Measurements from ENCODE around the gene ANXA7. TPM values are rescaled to one million over a fixed set of nuclear protein-coding genes. Genes with fewer than 3 reads are reported as not detected.

ANXA7 gene
- polyA plus RNA-seq, 1 donor from 2014 or later: 23.9 TPM

GRCh38 chr10:73405556-73405955, 8.3 kb downstream of the ANXA7 start:
- no peaks in the 10 kb centered on the region for H3K79me2 ChIP-seq (replicated peaks; ENCODE audit: insufficient read depth, low read length)
- no peak overlapping the region for H3K9ac ChIP-seq (ENCODE audit: low read length)
- no peak overlapping the region for H2AFZ ChIP-seq (ENCODE audit: low read depth, low read length)
- TF ChIP-seq EP300 (conservative IDR thresholded peaks at IDR 0.05; ENCODE audit: poor library complexity, severe bottlenecking) (no peak), POLR2AphosphoS5 (IDR thresholded peaks at IDR 0.05) (no peak), MXI1 (conservative IDR thresholded peaks at IDR 0.05; ENCODE audit: poor library complexity, severe bottlenecking) (no peak), RAD21 (conservative IDR thresholded peaks at IDR 0.05) (no peak)
- no peak overlapping the region for H3K4me2 ChIP-seq (ENCODE audit: low read length)
- H3K9me2 ChIP-seq (ENCODE audit: insufficient read depth, low read length): no peaks in the 10 kb centered on the region
- no peaks in the 10 kb centered on the region for H3K36me3 ChIP-seq (ENCODE audit: insufficient read depth, low read length)
- no peak overlapping the region for H3K4me3 ChIP-seq (ENCODE audit: low read length)
- no peaks in the 10 kb centered on the region for H4K20me1 ChIP-seq (ENCODE audit: insufficient read depth)
- no peaks in the 10 kb centered on the region for H3K9me3 ChIP-seq (ENCODE audit: low read length)
- H3K27me3 ChIP-seq (ENCODE audit: insufficient read depth, low read depth, low read length): no peaks in the 10 kb centered on the region
- H3F3A ChIP-seq (ENCODE audit: insufficient read depth, low read length, poor library complexity, severe bottlenecking): no peaks in the 10 kb centered on the region
- no peak overlapping the region for H3K27ac ChIP-seq (ENCODE audit: low read length)

DNA sequence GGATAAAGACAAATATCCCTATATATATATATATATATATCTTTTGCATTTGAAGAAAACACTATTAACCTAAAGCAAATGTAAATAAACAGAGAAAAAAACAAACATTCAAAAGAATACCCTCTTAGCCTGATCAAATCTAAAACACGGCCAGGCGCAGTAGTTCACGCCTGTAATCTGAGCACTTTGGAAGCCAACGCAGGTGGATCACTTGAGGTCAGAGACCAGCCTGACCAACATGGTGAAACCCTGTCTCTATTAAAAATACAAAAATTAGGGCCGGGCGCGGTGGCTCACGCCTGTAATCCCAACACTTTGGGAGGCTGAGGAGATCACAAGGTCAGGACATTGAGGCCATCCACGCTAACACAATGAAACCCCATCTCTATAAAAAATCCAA, 9.2 kb downstream of the ANXA7 start:
- Histone ChIP-seq H3K4me2 (ENCODE audit: low read length) (no peak overlapping the region), H3K27ac (ENCODE audit: low read length) (no peak overlapping the region), H3K36me3 (ENCODE audit: insufficient read depth, low read length) (no peaks in the 10 kb centered on the region), H3K9ac (ENCODE audit: low read length) (no peak overlapping the region), H3K79me2 (replicated peaks; ENCODE audit: insufficient read depth, low read length) (no peaks in the 10 kb centered on the region), H2AFZ (ENCODE audit: low read depth, low read length) (no peak overlapping the region), H3K9me2 (ENCODE audit: insufficient read depth, low read length) (no peaks in the 10 kb centered on the region), H4K20me1 (ENCODE audit: insufficient read depth) (no peaks in the 10 kb centered on the region), H3K27me3 (ENCODE audit: insufficient read depth, low read depth, low read length) (no peaks in the 10 kb centered on the region), H3K4me3 (ENCODE audit: low read length) (no peak overlapping the region), H3K9me3 (ENCODE audit: low read length) (no peaks in the 10 kb centered on the region), H3F3A (ENCODE audit: insufficient read depth, low read length, poor library complexity, severe bottlenecking) (no peaks in the 10 kb centered on the region)
- no peak for TF ChIP-seq SMC3 (conservative IDR thresholded peaks at IDR 0.05; ENCODE audit: poor library complexity)
- TF ChIP-seq TAF1 (IDR thresholded peaks at IDR 0.05; ENCODE audit: low read depth): no peak
- no peak for TF ChIP-seq EP300 (conservative IDR thresholded peaks at IDR 0.05; ENCODE audit: poor library complexity, severe bottlenecking)
- no peak for TF ChIP-seq RAD21 (conservative IDR thresholded peaks at IDR 0.05)
- no peak for TF ChIP-seq CTCF (IDR thresholded peaks at IDR 0.05; ENCODE audit: poor library complexity, severe bottlenecking)
- no peak for TF ChIP-seq EZH2 (IDR thresholded peaks at IDR 0.05; ENCODE audit: borderline replicate concordance, insufficient read depth, low read length, poor library complexity, severe bottlenecking)

DNA sequence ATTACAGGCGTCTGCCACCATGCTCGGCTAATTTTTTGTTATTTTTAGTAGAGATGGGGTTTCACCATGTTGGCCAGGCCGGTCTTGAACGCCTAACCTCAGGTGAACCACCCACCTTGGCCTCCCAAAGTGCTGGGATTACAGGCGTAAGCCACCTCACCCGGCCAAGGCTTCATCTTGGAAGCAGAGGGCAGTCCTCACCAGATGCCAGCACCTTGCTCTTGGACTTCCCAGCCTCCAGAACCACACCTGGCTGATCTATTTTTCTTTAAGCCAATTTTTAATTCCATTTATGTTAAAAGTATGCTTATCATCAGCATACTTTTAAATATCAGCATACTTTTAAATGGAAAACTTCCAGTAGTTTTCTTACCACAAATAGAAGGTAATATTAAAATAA, 12.2 kb downstream of the ANXA7 start:
- TF ChIP-seq TAF1 (IDR thresholded peaks at IDR 0.05; ENCODE audit: low read depth) (no peak), EP300 (conservative IDR thresholded peaks at IDR 0.05; ENCODE audit: poor library complexity, severe bottlenecking) (no peak), POLR2AphosphoS5 (IDR thresholded peaks at IDR 0.05) (no peak), EZH2 (IDR thresholded peaks at IDR 0.05; ENCODE audit: borderline replicate concordance, insufficient read depth, low read length, poor library complexity, severe bottlenecking) (no peak), MXI1 (conservative IDR thresholded peaks at IDR 0.05; ENCODE audit: poor library complexity, severe bottlenecking) (no peak), RAD21 (conservative IDR thresholded peaks at IDR 0.05) (no peak)
- TF ChIP-seq, protein P1, sequence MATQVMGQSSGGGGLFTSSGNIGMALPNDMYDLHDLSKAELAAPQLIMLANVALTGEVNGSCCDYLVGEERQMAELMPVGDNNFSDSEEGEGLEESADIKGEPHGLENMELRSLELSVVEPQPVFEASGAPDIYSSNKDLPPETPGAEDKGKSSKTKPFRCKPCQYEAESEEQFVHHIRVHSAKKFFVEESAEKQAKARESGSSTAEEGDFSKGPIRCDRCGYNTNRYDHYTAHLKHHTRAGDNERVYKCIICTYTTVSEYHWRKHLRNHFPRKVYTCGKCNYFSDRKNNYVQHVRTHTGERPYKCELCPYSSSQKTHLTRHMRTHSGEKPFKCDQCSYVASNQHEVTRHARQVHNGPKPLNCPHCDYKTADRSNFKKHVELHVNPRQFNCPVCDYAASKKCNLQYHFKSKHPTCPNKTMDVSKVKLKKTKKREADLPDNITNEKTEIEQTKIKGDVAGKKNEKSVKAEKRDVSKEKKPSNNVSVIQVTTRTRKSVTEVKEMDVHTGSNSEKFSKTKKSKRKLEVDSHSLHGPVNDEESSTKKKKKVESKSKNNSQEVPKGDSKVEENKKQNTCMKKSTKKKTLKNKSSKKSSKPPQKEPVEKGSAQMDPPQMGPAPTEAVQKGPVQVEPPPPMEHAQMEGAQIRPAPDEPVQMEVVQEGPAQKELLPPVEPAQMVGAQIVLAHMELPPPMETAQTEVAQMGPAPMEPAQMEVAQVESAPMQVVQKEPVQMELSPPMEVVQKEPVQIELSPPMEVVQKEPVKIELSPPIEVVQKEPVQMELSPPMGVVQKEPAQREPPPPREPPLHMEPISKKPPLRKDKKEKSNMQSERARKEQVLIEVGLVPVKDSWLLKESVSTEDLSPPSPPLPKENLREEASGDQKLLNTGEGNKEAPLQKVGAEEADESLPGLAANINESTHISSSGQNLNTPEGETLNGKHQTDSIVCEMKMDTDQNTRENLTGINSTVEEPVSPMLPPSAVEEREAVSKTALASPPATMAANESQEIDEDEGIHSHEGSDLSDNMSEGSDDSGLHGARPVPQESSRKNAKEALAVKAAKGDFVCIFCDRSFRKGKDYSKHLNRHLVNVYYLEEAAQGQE (IDR thresholded peaks at IDR 0.05; ENCODE audit: borderline replicate concordance): no peak
- H3K4me2 ChIP-seq (ENCODE audit: low read length): no peak overlapping the region
- H3K4me3 ChIP-seq (ENCODE audit: low read length): no peak overlapping the region
- H3K36me3 ChIP-seq (ENCODE audit: insufficient read depth, low read length): no peaks in the 10 kb centered on the region
- no peaks in the 10 kb centered on the region for H3K9me2 ChIP-seq (ENCODE audit: insufficient read depth, low read length)
- no peak overlapping the region for H3K27ac ChIP-seq (ENCODE audit: low read length)
- H4K20me1 ChIP-seq (ENCODE audit: insufficient read depth): no peaks in the 10 kb centered on the region
- H3K27me3 ChIP-seq (ENCODE audit: insufficient read depth, low read depth, low read length): no peaks in the 10 kb centered on the region
- H3F3A ChIP-seq (ENCODE audit: insufficient read depth, low read length, poor library complexity, severe bottlenecking): no peaks in the 10 kb centered on the region
- H3K79me2 ChIP-seq (replicated peaks; ENCODE audit: insufficient read depth, low read length): no peaks in the 10 kb centered on the region
- H3K9ac ChIP-seq (ENCODE audit: low read length): no peak overlapping the region
- no peaks in the 10 kb centered on the region for H3K9me3 ChIP-seq (ENCODE audit: low read length)
- no peak overlapping the region for H2AFZ ChIP-seq (ENCODE audit: low read depth, low read length)
